ENCODE data around the gene RNU4-1.

RNU4-1 gene

GRCh38 chr12:120287491-120287890 lies 5.5 kb downstream of the RNU4-1 start:
- DNase-seq: no peak

- DNase-seq: no peak
Observed at GRCh38 chr12:120286768-120287490, 6.1 kb downstream of the RNU4-1 start.

- no peak for DNase-seq
Observed at GRCh38 chr12:120284381-120284780, 8.7 kb downstream of the RNU4-1 start.

- DNase-seq: no peak
Observed at GRCh38 chr12:120283318-120283717, 9.7 kb downstream of the RNU4-1 start.

GRCh38 chr12:120278137-120279069 lies 14.6 kb downstream of the RNU4-1 start:
- no peak for DNase-seq

GRCh38 chr12:120276734-120277133 lies 16.3 kb downstream of the RNU4-1 start:
- DNase-seq: no peak

GRCh38 chr12:120267736-120268135 lies 25.3 kb downstream of the RNU4-1 start:
- no peak for DNase-seq

GRCh38 chr12:120266180-120266870 lies 26.7 kb downstream of the RNU4-1 start:
- DNase-seq: no peak

GRCh38 chr12:120265473-120266179 lies 27.4 kb downstream of the RNU4-1 start, which contains the start of gene PXN:
PXN (minus strand) TSS chr12:120265730; CDS start chr12:120265629, 101 bp downstream.
- DNase-seq: peak; percentile 86

GRCh38 chr12:120264904-120265472 lies 28.0 kb downstream of the RNU4-1 start:
- no peak for DNase-seq

- DNase-seq: no peak
Observed at GRCh38 chr12:120264086-120264903, 28.7 kb downstream of the RNU4-1 start.

- DNase-seq: no peak
Observed at GRCh38 chr12:120263748-120264085, 29.3 kb downstream of the RNU4-1 start.

- no peak for DNase-seq
Observed at GRCh38 chr12:120262852-120263747, 29.9 kb downstream of the RNU4-1 start.

- no peak for DNase-seq
Observed at GRCh38 chr12:120261951-120262851, 30.8 kb downstream of the RNU4-1 start.

- DNase-seq: no peak
Observed at GRCh38 chr12:120260607-120261006, 32.4 kb downstream of the RNU4-1 start.

GRCh38 chr12:120259418-120260202 lies 33.4 kb downstream of the RNU4-1 start:
- DNase-seq: no peak

GRCh38 chr12:120258323-120258896 lies 34.6 kb downstream of the RNU4-1 start:
- no peak for DNase-seq
